ENCODE results near the gene GPR84. TPM values are rescaled to one million over a fixed set of nuclear protein-coding genes. Genes with fewer than 3 reads are reported as not detected.

The GPR84 gene
- polyA plus RNA-seq, 2 of the 4 experiments (the other 2 are of a cell fraction): not detected

DNA sequence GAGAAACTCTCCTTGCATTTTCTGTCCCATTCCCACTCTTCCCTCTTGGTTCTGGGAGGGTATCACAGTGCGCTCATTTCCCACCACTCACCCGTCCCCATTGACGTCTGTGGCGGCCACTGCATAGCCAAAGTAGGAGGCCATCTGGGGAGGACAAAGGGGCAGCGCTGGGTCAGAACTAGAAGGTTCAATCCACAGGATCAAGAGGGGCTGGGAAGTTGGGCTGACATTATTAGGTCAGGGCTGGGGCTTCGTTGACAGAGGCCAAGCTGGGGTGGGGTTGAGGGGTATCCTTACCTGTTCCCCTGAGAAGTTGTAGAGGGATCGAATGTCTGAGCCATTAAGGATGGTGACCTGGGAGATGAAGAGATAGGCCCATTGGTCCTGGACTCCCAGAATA lies 41.3 kb upstream of the GPR84 start:
- no peaks in the 10 kb centered on the region; the same call in 2 of the 3 replicates for H3K4me1 ChIP-seq
- no peak for FAIRE-seq
- ChIA-PET CTCF (interaction anchor here (0.8 to 12.7 kb wide), 5 partner anchors 12 to 163 kb away, joined by 3 to 1279 read pairs (median 6); partner anchors contain the start of genes ITGA5 and ZNF385A), POLR2A (no interaction called here)
- TF ChIP-seq NFE2L2 (conservative IDR thresholded peaks at IDR 0.05; ENCODE audit: low read length) (no peak), FOSL2 (IDR thresholded peaks at IDR 0.05) (no peak), FOSL2 (CRISPR knock-in tag; IDR thresholded peaks at IDR 0.05) (no peak), KDM5A (IDR thresholded peaks at IDR 0.05) (no peak), NPAS2 (CRISPR knock-in tag; IDR thresholded peaks at IDR 0.05; ENCODE audit: borderline replicate concordance) (no peak), HDAC2 (IDR thresholded peaks at IDR 0.05) (no peak), MYC (IDR thresholded peaks at IDR 0.05; ENCODE audit: borderline replicate concordance, low read length) (no peak), EP300 (IDR thresholded peaks at IDR 0.05) (no peak), RARB (CRISPR knock-in tag; IDR thresholded peaks at IDR 0.05) (no peak), EHF (CRISPR knock-in tag; IDR thresholded peaks at IDR 0.05) (no peak)
- TF ChIP-seq, protein P1, sequence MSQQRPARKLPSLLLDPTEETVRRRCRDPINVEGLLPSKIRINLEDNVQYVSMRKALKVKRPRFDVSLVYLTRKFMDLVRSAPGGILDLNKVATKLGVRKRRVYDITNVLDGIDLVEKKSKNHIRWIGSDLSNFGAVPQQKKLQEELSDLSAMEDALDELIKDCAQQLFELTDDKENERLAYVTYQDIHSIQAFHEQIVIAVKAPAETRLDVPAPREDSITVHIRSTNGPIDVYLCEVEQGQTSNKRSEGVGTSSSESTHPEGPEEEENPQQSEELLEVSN (IDR thresholded peaks at IDR 0.05; ENCODE audit: borderline replicate concordance, low read depth): no peak
- 91% methylated on average over 7 of the region's 7 CpGs for WGBS (ENCODE audit: missing lambda C conversion rate)
- H3K4me3 ChIP-seq: no peak overlapping the region
- H3K27ac ChIP-seq: no peak overlapping the region
- ATAC-seq: no peak
- no peaks in the 10 kb centered on the region for H3K9me3 ChIP-seq
- no peak for DNase-seq (ENCODE audit: low read depth in 1 of 2, low spot score in 1 of 2)
- H3K4me2 ChIP-seq: no peak overlapping the region

DNA sequence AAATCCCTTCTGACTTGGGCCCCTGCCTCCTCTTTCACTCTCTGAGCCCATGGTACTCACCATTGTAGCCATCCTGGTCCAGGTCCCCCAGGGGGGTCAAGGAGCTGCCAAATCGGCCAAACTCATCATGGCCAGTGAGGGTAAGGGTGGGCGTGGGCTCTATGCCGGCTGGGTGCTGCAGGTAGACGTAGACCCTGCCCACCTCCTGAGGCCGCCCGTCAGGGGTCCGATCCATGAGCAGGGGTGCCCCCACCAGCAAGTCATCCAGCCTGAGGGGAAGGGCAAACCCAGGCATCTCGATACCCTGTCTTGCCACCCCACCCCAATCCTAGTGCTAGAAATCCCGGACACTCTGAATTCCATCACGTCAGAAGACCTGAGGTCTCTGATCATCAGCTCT lies 40.8 kb upstream of the GPR84 start:
- H3K4me3 ChIP-seq: no peak overlapping the region
- no peak for DNase-seq (ENCODE audit: low read depth in 1 of 2, low spot score in 1 of 2)
- WGBS (ENCODE audit: missing lambda C conversion rate): 77% methylated on average over 9 of the region's 10 CpGs
- ATAC-seq: no peak
- no peaks in the 10 kb centered on the region for H3K9me3 ChIP-seq
- CTCF ChIA-PET: interaction anchor here (0.8 to 12.7 kb wide), 5 partner anchors 12 to 163 kb away, joined by 3 to 1279 read pairs (median 6); partner anchors contain the start of genes ITGA5 and ZNF385A
- TF ChIP-seq CHD2 (IDR thresholded peaks at IDR 0.05; ENCODE audit: low read length, partially characterized antibody) (no peak), CHD4 (IDR thresholded peaks at IDR 0.05; ENCODE audit: borderline replicate concordance) (no peak), RFX5 (IDR thresholded peaks at IDR 0.05) (no peak), ESRRA (IDR thresholded peaks at IDR 0.05; ENCODE audit: borderline replicate concordance, low read length) (no peak), CBX8 (IDR thresholded peaks at IDR 0.05) (no peak), POLR2AphosphoS2 (conservative IDR thresholded peaks at IDR 0.05; ENCODE audit: low read length) (no peak), FOXS1 (CRISPR knock-in tag; IDR thresholded peaks at IDR 0.05) (no peak), TP53 (CRISPR knock-in tag; IDR thresholded peaks at IDR 0.05) (no peak), NR3C1 (IDR thresholded peaks at IDR 0.05) (no peak)
- TF ChIP-seq, protein P2, sequence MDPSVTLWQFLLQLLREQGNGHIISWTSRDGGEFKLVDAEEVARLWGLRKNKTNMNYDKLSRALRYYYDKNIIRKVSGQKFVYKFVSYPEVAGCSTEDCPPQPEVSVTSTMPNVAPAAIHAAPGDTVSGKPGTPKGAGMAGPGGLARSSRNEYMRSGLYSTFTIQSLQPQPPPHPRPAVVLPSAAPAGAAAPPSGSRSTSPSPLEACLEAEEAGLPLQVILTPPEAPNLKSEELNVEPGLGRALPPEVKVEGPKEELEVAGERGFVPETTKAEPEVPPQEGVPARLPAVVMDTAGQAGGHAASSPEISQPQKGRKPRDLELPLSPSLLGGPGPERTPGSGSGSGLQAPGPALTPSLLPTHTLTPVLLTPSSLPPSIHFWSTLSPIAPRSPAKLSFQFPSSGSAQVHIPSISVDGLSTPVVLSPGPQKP (IDR thresholded peaks at IDR 0.05; ENCODE audit: low read depth, low read length): no peak
- TF ChIP-seq, protein P3, sequence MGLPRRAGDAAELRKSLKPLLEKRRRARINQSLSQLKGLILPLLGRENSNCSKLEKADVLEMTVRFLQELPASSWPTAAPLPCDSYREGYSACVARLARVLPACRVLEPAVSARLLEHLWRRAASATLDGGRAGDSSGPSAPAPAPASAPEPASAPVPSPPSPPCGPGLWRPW (IDR thresholded peaks at IDR 0.05): no peak
- H3K4me1 ChIP-seq: no peaks in the 10 kb centered on the region
- H3K4me2 ChIP-seq: no peak overlapping the region
- no peak overlapping the region for H3K27ac ChIP-seq
- FAIRE-seq: no peak
- POLR2A ChIA-PET: no interaction called here

DNA sequence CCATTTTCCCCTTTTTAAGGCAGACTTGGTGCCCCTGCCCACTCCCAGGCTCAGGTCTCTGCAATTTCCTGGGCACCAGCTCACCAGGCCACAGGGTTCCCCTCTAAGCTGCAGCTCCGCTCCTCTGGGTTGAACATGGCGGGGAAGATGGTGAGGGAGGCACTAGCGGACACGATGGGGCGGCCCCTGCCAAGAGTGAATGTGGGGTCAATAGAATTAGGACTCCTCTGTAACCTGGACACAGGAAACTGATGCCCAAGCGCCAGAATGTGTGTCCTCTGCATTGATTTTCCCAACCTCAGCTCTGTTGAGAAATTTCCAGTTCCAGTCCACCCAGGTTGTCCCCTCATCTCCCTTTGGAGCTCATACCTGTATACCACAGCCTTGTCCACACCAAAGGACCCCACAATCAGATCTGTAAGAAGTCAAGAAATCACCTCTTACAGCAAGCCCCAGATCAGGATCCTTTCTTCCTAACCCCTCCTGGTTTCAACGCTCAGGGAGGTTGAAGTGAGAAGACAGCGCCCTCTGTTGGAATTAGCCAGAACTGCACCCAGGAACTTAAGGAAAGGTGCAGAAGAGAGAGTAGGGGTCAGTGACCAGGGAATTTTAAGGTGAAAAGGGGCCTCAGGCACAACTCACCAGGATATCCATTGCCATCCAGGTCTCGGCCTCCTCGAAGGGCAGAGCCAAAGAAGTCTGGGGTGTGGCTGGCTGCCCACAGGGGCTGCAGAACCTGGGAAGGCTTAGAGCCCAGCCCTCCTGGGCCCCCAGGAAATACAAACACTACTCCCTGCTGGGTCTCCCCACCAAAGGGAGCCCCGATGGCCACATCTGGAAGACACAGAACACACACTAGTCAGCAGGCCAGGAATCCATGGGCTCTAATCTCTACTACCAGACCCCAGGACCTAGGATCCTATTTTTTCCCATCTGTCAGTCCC lies 40.0 kb upstream of the GPR84 start:
- ChIA-PET POLR2A (no interaction called here), CTCF (interaction anchor here (0.8 to 12.7 kb wide), 10 partner anchors 9 to 162 kb away, joined by 3 to 1279 read pairs (median 6); partner anchors contain the start of genes ITGA5 and ZNF385A)
- ATAC-seq (peak in 1 of 2 experiments; percentile 71; a peak in 3 of 6 replicates), DNase-seq (ENCODE audit: low read depth in 1 of 2, low spot score in 1 of 2) (peak in 1 of 2 experiments; percentile 66), FAIRE-seq (no peak)
- TF ChIP-seq, protein P4, sequence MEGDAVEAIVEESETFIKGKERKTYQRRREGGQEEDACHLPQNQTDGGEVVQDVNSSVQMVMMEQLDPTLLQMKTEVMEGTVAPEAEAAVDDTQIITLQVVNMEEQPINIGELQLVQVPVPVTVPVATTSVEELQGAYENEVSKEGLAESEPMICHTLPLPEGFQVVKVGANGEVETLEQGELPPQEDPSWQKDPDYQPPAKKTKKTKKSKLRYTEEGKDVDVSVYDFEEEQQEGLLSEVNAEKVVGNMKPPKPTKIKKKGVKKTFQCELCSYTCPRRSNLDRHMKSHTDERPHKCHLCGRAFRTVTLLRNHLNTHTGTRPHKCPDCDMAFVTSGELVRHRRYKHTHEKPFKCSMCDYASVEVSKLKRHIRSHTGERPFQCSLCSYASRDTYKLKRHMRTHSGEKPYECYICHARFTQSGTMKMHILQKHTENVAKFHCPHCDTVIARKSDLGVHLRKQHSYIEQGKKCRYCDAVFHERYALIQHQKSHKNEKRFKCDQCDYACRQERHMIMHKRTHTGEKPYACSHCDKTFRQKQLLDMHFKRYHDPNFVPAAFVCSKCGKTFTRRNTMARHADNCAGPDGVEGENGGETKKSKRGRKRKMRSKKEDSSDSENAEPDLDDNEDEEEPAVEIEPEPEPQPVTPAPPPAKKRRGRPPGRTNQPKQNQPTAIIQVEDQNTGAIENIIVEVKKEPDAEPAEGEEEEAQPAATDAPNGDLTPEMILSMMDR (IDR thresholded peaks at IDR 0.05): peak; percentile 74
- TF ChIP-seq NFE2L2 (conservative IDR thresholded peaks at IDR 0.05; ENCODE audit: low read length) (no peak), RCOR1 (IDR thresholded peaks at IDR 0.05; ENCODE audit: low read depth, low read length) (no peak), KDM5A (IDR thresholded peaks at IDR 0.05) (no peak), SMC3 (IDR thresholded peaks at IDR 0.05) (peak; percentile 26; the same call in 1 of the 3 replicates), RAD21 (conservative IDR thresholded peaks at IDR 0.05 in 1 of 2, IDR thresholded peaks at IDR 0.05 in 1 of 2) (peak in 1 of 2 experiments; percentile 39; a peak in 2 of 5 replicates)
- TF ChIP-seq, protein P2 (IDR thresholded peaks at IDR 0.05; ENCODE audit: low read depth, low read length): no peak
- WGBS (ENCODE audit: missing lambda C conversion rate): 52% methylated on average over 11 of the region's 11 CpGs
- Histone ChIP-seq H3K4me1 (no peaks in the 10 kb centered on the region), H3K4me3 (no peak overlapping the region), H3K27ac (no peak overlapping the region), H3K4me2 (no peak overlapping the region), H3K9me3 (no peaks in the 10 kb centered on the region)
